Left kidney (tissue), 2 donors: ENCODE data around the gene TSPAN4. TPM values are rescaled to one million over a fixed set of nuclear protein-coding genes. Genes with fewer than 3 reads are reported as not detected.

Source experiments
- DNase-seq: peaks from one replicate; pipeline ENCODE4 v3.0.0-alpha.2; 2013
- polyA plus RNA-seq: library from polyadenylated mRNA; unstranded; fragments of 120-200 nt; gene quantifications from one replicate; pipeline ENCODE4 v1.2.1, GENCODE V29; 2013; ENCODE audit not compliant: insufficient read length

The TSPAN4 gene
- polyA plus RNA-seq, 1 donor: 55.9 TPM

- no peak for DNase-seq
Measured at GRCh38 chr11:849104-849824, 6.6 kb downstream of the TSPAN4 start.

DNA sequence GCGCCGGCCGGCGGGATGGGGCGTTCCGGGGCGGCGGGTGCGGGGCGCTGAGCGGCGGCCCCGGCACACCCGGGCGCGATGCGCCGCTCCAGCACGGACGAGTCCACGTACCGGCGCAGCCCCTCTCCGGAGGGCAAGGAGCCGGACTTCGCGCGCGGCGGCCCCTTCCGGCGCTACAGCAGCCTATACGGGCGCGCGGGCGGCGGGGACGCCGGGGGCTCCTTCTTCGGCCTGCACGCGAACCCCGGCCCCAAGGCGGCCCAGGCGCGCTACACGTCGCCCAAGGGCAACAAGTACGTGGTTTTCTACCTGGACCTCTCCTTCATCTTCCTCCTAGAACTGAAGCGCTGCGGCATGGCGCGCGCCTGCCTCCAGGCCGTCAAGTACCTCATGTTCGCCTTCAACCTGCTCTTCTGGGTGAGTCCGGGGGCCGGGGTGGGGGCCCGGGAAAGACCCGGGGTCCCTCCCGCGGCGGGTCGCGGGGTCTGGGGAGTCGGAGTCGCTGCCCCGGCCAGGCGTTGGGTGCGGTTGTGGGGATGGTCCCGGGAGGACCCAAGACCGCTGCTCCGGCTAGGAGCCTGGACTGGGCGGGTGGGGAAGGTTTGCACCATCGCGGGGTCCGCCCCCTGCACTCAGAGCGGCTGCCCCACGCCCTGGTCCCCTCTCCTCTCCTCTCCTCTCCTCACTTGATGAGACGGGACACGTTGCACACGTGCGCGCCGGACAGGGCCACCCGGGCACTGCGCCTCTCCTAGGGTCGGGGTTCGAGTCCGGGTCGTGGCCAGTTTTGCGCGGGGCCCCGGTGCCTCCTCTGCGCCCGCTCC, 7.5 kb downstream of the TSPAN4 start:
- DNase-seq: no peak

- no peak for DNase-seq
Measured at GRCh38 chr11:850775-851763, 8.4 kb downstream of the TSPAN4 start.

DNA sequence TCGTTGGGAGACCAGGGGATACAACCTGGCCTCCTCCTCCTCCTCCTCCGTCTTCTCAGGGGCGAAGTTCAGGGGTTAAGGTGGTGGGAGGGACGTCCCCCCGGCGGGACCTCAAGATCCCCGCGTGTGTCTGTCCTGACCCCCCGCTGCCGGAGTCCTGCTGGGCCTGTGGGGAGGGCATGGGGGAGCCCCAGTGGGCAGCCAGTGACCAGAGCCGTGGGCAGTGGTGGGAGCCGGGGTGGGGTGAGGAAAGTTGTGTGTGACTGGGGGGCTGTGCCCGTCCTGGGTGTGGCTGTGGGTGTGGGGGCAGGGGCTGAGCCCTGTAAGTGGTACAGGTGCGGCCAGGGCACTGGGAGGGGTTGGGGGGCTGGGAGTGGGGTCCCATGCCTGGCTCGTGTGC, 10.1 kb downstream of the TSPAN4 start:
- no peak for DNase-seq

DNA sequence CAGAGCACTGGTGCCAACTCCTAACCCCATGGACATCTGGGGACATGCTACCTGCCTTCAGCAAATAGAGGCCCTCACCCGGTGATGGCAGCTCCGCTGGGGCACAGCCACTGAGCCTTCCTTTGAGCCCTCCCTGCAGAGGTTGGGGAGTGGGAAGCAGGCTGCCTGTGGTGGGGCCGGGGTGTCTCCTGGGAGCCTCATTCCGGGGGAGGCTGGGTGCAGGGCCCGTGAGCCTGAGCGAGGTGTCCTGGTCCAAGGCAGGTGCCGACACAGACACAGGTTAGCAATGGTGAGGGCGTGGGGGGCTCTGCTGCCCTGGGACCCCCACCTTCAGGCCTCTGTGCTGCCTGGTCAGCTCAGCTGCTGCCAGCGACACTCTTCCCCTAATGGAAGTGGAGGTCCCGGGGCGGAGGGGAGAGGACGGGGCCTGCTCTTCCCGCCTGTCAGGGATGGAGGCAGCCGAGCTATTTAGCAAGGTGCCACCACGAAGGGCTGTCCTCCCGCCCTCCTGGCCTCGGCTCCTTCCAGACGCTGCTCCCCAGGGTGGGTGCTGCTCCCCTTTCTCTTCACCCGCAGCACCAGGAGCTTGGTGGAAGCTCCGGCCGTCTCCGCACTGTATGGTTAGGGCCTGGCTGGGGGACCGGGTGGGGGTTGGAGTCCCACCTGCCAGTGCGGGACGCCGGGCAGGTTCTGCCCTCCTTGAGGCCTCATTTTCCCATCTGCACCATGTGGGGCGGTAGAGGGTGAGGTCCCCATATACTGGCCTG, 11.2 kb downstream of the TSPAN4 start:
- no peak for DNase-seq

- no peak for DNase-seq
Measured at GRCh38 chr11:854601-855329, 12.1 kb downstream of the TSPAN4 start.

DNA sequence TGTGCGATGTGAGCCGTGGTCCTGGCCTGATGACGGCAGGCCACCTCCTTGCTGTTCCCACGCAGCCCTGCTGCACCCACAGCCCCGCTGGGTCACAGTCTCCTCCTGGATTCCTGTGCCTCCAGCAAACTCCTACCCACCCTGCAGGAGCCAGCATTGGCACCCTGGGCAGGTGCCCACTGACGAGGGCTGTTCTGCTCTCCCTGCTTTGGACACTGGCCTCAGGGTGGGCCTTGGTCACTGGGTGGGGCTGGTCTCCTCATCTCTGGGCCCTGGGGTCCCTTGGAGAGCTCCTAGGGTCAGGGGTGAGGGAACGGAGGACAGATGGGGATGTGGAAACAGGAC, 12.7 kb downstream of the TSPAN4 start:
- DNase-seq: no peak

- no peak for DNase-seq
Measured at GRCh38 chr11:855796-856195, 13.1 kb downstream of the TSPAN4 start.

DNA sequence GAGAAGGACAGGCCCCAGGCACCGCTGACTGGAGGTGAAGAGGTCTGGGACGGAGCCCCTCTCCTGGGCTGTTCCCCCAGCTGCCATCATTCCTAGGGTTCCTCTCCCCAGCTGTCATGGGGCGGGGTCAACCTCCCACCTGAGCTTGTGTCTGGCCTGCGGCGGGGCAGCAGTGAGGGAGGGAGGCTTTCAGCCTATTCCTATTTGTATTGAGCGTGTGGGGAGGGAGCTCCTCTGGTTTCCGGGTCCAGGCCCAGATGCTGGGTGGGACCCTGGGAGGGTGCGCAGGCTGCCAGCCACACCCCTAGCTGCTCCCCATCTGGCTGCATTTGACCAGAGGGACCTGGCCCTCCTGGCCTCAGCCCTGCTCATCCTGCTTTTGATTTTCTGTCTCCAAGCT, 13.7 kb downstream of the TSPAN4 start:
- DNase-seq: no peak

GRCh38 chr11:858053-858761, 15.6 kb downstream of the TSPAN4 start:
- DNase-seq: no peak

- no peak for DNase-seq
Measured at GRCh38 chr11:858762-859339, 16.2 kb downstream of the TSPAN4 start.

- no peak for DNase-seq
Measured at GRCh38 chr11:859394-860131, 16.9 kb downstream of the TSPAN4 start.

DNA sequence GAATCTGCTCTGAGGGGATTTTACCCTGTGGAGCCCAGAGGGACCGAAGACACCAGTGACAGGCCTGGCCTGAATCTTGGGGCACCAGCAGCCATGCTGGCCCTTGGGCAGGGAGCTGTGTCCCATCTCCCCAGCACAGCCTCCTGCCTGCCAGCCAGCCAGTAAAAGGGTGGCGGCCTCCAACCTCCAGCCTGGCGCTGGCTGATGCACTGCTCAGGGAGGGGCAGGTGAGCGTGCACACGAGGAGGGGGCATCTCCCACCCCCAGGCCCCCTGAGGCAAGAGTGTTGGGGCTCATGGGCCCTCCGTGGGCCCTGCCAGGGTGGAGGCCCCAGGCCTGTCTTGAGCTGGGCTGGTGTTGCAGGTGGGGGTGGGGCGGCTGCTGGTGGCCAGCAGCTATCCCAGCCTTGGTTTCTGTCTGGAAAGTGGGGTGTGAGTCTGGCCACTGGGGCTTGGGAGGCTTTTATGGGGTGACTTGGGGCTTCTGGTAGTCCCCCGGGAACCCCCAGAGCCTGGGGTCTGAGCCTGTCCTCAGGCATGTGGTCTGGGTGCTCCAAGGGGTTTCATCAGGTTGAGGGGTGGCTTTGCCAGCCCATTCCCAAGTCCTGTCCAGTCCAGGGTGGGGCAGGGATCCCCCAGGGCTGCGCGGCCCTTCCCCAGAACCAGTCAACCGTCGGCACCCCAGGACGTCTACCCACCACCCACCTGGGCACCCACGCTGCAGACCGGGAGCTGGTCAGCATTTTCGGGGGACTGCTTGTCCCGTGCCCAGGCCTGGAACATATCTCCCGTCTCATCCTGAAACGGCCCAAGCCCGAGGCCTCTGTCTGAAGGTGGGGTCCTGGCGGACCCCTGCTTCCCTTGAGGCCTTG, 17.8 kb downstream of the TSPAN4 start:
- no peak for DNase-seq

DNA sequence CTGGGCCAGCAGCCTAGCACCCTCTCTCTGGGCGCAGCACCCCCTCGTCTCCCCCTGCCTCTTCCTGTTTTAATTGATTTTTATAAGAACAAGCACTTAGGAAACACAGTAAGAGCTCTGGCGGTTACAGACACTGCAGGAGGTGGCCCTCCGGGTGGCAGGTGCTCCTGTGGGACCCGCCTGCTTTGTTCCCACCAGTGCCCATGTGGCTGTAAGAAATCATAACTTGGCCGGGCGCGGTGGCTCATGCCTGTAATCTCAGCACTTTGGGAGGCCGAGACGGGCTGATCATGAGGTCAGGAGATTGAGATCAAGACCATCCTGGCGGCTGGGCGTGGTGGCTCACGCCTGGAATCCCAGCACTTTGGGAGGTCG, 18.4 kb downstream of the TSPAN4 start:
- DNase-seq: no peak

GRCh38 chr11:862081-862661, 19.5 kb downstream of the TSPAN4 start:
- DNase-seq: no peak

DNA sequence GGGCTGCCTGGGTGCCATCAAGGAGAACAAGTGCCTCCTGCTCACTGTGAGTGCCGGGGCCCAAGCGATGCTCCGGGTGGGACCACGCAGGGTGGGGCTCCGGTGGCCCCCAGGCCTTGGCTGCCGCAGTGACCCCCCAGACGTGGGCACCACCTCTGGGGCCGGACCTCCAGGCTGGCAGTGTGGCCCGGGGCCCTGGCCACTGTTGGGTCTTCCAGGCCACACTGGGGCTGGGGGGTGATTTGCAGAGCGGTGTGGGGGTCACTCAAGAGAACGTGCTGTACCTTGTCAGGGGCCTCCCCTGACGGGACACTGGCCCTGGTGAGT, 20.0 kb downstream of the TSPAN4 start:
- DNase-seq: no peak

GRCh38 chr11:863023-863909, 20.6 kb downstream of the TSPAN4 start:
- no peak for DNase-seq
